Measurements from ENCODE around the gene DPEP2.
"Not testable (repeated sequence)": the region's sequence is repeated elsewhere in the genome, so short reads cannot be mapped to it uniquely, and the experiment has no call there.

The DPEP2 gene

GRCh38 chr16:67940446-67941089, 58.7 kb downstream of the DPEP2 start:
- Histone ChIP-seq H3K4me3 (IDR thresholded peaks at IDR 0.05; ENCODE audit: insufficient read depth, low read depth, low read length) (no peak overlapping the region), H3K4me1 (ENCODE audit: low read depth, poor library complexity, severe bottlenecking) (peaks cover 9% of the 10 kb centered on the region), H4K20me1 (ENCODE audit: insufficient read depth) (no peaks in the 10 kb centered on the region), H3K79me2 (ENCODE audit: insufficient read depth, low read depth) (peaks cover 6% of the 10 kb centered on the region; the same call in 1 of the 2 replicates), H3K4me2 (no peak overlapping the region), H3K27me3 (ENCODE audit: insufficient read depth, low read depth) (no peaks in the 10 kb centered on the region), H3K27ac (no peak overlapping the region), H3K9ac (no peak overlapping the region), H2AFZ (ENCODE audit: low read depth) (no peak overlapping the region), H3K36me3 (ENCODE audit: insufficient read depth) (no peaks in the 10 kb centered on the region)
- no peak for TF ChIP-seq CTCF (conservative IDR thresholded peaks at IDR 0.05; ENCODE audit: low read depth, low read length)

- H3K4me1 ChIP-seq (ENCODE audit: low read depth, poor library complexity, severe bottlenecking) = peaks cover 16% of the 10 kb centered on the region
- no peak overlapping the region for H2AFZ ChIP-seq (ENCODE audit: low read depth)
- H3K36me3 ChIP-seq (ENCODE audit: insufficient read depth) = no peaks in the 10 kb centered on the region
These were observed 59.5 kb downstream of the DPEP2 start for GRCh38 chr16:67939507-67940445.

GRCh38 chr16:67937713-67938112, 61.6 kb downstream of the DPEP2 start:
- not testable (repeated sequence) for H3K36me3 ChIP-seq (ENCODE audit: insufficient read depth); H3K4me3 ChIP-seq (IDR thresholded peaks at IDR 0.05; ENCODE audit: insufficient read depth, low read depth, low read length)
- peak overlapping the region; percentile 85 for H3K4me2 ChIP-seq

More at GRCh38 chr16:67939507-67940445, 59.5 kb downstream of the DPEP2 start:
- Histone ChIP-seq H3K27me3 (ENCODE audit: insufficient read depth, low read depth) (no peaks in the 10 kb centered on the region), H3K79me2 (ENCODE audit: insufficient read depth, low read depth) (peaks cover 12% of the 10 kb centered on the region; the same call in 1 of the 2 replicates), H3K27ac (no peak overlapping the region), H4K20me1 (ENCODE audit: insufficient read depth) (no peaks in the 10 kb centered on the region), H3K9ac (no peak overlapping the region), H3K4me3 (IDR thresholded peaks at IDR 0.05; ENCODE audit: insufficient read depth, low read depth, low read length) (no peak overlapping the region), H3K4me2 (no peak overlapping the region)
- TF ChIP-seq CTCF (conservative IDR thresholded peaks at IDR 0.05; ENCODE audit: low read depth, low read length) = no peak

More at GRCh38 chr16:67937713-67938112, 61.6 kb downstream of the DPEP2 start:
- H2AFZ ChIP-seq (ENCODE audit: low read depth); H3K9ac ChIP-seq; H4K20me1 ChIP-seq (ENCODE audit: insufficient read depth); H3K27me3 ChIP-seq (ENCODE audit: insufficient read depth, low read depth): not testable (repeated sequence)
- H3K4me1 ChIP-seq (ENCODE audit: low read depth, poor library complexity, severe bottlenecking) = peaks cover 16% of the 10 kb centered on the region
- peaks cover 12% of the 10 kb centered on the region; the same call in 1 of the 2 replicates for H3K79me2 ChIP-seq (ENCODE audit: insufficient read depth, low read depth)
- peak overlapping the region; percentile 78; the same call in 1 of the 2 replicates for H3K27ac ChIP-seq
